Right kidney (tissue), 1 donor: ENCODE measurements around the gene ABTB1.
"Not testable (repeated sequence)": the region's sequence is repeated elsewhere in the genome, so short reads cannot be mapped to it uniquely, and the experiment has no call there.

ENCODE experiments used
- DNase-seq: peaks from one replicate; pipeline ENCODE4 v3.0.0-alpha.2; 2016

ABTB1 gene

DNA sequence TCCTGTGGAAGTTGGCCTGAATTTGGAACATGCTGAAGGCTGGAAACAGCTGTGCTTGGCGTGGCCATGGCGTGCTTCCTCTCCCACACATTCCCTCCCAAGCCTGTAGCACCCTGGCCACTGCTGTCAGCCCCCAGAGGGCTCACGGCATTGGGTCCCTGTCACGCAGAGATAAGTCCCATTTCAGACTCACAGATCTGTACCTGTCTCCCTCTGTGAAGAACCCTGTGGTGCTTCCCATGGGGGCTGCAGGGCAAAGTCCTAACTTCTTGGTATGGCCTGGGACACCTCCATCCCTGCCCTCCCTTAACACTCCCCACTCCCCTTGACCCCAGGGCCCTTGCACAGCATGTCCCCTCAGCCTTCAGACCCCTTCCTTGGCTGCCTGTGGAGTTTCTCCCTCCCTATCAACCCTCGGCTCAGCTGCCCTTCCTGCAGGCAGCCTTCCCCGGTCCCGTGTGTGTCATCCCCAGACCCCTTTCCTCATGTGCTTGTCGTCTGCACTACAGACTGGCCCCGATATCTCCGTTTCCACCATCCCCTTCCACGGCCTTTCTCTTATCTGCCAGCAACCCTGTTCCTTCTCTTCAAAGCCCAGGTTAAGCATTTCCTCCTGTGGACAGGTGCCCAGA lies 28.6 kb downstream of the ABTB1 start:
- no peak for DNase-seq

DNA sequence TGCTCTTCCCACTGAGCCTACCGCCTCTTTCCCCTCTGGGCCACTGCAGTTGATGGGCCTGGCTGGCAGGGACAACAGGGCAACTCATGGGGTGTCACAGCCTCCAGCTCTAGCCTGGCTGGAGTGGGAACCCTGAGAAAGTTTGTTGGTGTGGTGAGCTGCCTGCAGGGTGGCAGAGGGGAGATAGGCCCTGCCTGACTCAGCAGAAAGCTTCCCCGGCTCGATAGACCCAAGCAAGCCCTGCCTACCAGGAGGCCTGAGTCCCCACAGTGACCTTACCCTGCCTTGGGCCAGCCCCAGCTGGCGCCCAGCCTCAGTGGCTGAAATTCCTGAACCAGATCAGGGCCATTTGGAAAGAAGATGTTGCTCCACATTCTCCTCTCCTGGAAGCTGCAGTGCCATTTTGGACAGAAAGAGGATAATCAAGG lies 29.4 kb downstream of the ABTB1 start:
- DNase-seq = no peak

DNA sequence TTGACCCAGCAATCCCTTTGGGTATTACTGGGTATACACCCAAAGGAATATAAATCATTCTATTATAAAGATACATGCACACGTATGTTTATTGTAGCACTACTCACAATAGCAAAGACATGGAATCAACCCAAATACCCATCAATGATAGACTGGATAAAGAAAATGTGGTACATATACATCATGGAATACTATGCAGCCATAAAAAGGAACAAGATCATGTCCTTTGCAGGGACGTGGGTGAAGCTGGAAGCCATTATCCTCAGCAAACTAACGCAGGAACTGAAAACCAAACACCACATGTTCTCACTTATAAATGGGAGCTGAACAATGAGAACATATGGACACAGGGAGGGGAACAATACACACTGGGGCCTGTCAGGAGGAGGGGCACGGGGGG lies 32.1 kb downstream of the ABTB1 start:
- DNase-seq = not testable (repeated sequence)

DNA sequence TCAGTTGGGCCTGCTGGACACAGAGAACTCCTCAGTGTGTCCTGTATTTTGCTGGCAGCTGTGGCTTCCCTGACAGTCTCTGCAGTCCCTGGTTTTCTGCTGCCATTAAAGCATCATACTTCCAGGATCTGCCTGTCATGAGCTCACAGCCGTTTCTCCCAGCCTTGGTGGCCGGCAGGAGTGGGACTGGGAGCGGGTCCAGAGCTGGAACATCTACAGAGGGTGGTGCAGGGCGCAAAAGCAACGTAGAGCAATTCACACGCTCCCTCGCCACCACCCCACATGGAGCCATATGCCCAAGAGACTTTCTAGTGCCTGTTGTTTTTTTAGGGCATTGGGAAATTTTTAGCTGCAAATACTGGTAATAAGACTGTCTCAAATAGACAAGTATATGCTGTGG lies 33.6 kb downstream of the ABTB1 start:
- DNase-seq = no peak

DNA sequence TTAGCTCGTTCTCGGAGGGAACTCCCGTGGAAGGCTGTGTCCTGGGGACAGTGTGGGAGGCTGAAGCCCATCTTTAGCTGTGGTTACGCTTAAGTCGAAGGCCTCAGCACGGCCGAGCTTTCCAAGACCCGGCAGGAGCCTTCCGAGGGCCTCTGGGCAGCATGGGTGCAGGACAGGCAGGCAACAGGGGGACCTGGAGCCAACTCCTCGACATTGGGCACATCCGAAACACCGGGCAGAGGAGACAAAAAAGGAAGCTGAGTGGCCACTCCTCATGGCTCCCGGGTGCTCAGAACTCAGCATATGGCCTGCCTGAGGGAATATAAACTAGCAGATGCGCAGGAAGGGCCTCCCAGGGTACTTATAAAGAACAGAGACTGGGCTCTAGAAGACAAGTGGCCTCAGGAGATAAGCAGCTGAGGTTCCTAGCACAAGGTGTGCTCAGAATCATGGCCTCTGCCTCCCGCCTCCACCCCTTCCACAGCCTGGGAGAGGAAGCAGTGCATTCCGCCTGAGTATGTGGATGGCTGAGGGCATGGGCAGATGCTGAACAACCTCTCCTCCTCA lies 34.1 kb downstream of the ABTB1 start:
- no peak for DNase-seq

DNA sequence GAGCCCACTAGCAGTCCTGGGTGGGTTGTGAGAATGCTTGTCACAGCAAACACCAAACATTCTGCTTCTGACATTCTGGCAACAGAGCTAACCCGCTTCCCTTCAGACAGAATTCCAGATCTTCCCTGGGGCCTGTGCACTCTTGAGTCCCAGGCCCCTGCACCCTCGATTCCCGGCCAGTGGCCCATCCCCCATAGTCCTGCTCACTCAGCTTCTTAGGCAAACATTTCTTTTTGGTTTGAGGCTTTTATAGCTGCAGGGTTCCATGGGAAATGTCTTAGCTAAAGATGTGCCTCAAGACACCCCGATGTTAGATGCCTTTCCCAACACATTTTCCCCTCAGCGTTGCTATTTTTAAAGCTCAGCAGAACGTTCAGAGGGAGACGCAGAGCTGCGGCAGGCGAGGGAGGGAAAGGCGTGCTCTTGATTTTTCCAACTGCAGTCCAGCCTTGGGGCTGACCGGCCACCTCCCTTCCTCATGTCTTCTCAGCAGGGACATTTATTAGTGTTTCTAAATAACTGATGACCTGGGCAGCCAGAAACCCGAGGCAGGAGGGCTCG lies 35.2 kb downstream of the ABTB1 start:
- no peak for DNase-seq

DNA sequence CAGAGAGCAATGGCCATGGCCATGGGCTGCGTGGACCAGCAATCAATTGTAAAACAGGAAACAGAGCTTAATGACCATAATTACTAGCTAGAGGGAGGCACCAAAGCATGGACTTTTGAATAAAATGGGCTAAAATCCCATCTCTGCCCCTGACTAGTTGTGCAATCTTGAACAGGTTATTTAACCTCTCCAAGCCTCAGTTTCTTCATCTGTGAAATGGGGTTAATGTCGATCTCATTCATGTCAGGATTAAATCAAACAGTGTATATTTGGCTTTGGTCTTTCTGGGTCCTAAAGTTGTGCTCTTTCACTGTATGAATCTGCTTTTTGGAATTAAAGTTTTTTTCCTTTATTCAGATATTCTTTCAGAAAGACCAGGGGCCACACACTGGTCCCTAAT lies 36.1 kb downstream of the ABTB1 start:
- no peak for DNase-seq

DNA sequence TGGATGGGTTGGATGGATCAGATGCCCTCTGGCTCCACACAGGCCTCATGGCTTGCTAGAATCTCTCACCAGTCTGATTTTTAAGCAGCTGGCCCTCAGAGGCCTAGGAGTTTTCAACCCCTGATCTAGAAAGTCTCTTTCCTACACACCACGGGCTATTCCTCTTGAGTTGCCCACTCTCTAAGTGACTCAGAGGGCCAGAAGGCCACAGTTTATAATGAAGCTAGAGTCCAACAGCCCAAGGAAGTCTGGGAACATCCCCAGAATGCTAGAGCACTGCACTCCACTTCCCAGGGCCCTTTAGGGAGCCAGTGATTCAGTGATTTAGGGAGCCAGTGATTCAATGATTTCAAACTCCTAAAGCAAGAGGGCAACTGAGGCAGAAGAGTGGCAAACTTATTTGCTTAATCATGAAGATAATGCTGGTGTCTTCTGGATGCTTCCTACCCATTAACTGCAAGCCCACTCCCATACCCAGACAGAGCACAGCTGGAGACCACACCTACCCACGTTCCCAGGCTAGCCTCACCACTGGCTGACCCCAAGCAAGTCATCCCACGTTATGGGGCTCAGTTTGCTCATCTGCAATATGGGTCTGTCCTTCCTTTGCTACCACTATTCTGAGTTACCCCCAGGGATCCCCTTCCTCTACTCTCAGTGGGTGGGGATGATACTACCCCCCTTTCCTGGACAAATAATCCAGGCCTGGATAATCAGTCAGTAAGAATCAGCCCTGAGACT lies 36.7 kb downstream of the ABTB1 start:
- DNase-seq = no peak

DNA sequence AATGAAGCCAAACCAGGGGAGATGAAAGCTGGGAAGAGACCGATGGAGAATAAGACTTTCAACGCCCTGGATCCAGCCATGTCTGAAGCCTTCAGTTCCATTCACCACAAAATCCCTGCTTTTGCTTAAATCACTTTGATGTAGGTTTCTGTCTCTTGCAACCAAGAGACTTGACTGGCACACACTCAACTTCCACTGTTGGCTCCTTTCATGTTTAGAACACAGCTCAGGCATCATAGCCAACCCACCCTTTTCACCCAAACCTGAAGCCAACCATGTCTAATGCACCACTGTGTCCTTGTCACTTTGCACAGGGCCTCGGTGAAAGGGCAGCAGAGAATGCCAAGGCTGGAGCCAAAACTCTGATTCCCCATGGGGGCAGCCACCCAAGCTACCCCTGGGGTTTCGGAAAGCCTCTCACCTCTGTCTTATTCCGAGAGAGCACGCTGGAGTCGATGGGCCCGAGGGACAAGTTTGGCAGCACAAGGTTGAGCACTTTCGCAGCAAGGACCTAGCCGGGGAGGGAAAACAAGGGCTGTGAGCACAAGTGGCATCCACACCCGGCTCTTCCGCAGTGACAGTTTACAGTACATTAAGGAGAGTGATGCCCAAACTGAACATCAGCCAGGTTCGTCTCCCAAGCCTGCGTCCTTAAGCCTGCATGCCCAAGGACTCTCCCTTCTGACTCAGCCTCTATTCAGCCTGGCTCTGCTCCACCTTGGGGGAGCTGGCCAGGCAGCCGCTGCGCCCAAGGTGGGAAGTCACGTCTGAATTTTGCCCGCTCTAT lies 37.6 kb downstream of the ABTB1 start:
- DNase-seq = no peak

DNA sequence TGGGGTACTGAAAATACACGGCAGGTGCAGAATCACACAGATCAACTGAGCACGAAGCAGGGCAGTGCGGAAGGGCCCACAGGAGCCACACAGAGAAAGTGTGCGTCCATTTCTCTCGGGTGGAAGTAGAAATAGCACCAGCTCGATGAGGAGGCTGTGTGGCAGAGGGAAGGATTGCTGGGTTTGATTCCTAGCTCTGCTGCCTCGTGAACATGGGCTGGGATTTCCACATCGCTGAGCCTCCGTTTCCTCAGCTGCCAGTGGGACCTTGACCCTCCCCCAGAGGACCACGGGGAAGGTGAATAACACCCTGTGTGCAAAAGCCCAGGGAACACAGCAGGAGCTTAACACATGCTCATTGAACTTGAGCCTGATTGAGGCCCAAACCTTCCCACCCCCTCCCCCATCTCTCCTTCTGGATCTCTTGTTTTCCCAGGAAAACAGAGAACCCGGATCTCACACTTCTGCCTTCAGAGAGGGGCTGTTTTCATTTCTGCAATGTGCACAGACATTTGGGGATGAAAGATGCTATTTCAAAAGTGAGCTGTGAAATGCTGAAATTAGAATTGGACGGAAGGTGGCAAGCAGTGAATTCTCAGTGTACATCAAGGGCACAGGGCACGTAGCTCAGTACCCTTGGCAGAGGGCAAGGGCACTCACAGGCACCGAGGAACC lies 38.4 kb downstream of the ABTB1 start:
- DNase-seq = no peak

DNA sequence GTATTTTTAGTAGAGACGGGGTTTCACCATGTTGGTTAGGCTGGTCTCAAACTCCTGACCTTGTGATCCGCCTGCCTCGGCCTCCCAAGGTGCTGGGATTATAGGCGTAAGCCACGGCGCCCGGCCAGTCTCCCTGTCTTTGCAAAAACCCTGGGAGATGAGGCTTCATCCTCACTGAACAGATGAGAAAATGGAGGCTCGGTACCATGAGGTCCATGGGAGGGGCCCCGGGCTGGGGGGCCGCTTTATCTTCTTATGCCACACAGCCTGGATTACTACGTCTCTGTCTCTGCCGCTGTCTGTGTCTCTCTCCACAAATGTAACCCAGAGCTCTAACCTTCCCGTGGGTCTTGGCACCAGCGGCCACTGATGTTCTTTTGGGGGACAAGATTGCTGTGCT lies 39.1 kb downstream of the ABTB1 start:
- no peak for DNase-seq

DNA sequence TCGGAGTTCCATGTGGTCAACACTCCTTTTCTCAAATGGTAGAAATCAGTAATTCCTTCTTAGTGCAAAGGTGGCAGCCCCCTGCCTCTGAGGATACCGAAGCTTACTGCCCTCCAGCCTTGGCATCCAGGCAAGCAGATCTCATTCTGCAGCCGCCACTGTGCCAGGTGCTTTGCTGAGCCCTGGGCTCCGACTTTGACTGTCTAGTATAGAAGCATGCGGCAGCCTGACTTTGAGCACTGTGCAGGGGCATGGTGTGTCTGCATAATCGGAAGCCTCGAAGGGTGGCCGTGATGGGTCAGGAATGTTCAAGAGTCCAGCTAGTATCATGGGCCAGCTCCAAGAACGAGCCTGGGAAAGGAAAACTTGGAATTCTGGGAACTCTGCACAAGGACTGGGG lies 39.7 kb downstream of the ABTB1 start:
- DNase-seq = no peak

DNA sequence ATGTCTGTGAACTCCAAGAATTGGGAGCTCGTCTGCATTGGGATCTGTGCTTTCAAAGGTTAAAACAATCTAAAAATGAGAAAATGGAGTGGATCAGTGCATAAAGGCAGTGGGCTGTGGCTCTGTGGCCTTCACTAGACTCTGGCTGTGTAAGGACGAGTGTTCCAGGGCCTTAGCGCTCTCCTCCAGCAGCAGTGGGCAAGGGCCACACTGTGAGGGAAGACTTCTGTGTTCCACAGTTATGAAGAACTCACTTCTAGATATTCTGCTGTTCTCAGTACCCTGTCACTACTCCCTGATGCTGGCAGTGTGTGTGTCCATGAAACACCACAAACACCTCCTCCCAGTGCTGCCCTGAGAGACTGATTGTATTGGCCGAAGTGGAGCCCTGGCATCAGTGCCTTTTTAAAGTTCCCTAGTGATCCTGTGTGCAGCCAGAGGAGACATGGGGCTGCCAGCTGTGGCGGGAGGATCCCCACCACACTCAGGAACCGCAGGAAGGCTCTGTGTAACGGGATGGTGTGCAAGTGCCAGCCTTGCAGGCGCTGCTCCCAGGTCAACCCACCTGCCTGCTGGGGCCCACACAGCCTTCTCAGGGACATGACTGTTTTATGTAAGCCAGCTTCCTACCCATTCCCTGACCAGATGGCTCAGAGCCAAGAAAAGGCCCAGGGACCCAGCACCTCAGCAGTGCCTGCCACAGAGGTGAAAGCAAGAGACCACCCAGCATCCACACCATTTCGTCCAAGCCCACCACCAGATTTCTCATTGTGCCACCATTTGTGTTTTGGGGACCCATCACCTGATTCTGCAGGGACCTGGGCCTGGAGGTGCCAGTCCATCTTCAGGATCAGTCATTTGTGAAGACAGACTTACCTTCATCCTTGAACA lies 40.4 kb downstream of the ABTB1 start:
- DNase-seq = no peak

DNA sequence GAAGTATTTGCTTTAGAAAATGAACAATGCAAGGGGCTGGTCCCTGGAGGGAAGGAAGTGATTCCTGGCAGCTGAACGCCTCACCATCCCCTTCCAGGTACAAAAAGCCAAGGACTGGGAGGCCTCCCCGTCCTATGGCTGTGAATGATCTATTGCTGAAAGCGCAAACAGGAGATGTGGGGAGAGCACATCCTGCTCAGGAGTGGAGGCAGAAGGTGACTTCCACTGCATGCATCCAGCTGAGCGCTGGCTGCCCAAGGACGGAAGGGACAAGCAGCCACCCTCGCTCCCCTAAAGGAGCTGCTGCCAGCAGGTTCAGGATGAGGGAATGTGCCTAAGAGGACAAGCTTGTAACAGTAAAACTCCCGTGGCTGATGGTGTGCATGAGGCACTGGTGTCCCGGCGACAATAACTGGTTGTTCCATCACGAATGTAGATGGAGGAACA lies 41.4 kb downstream of the ABTB1 start:
- DNase-seq = no peak

DNA sequence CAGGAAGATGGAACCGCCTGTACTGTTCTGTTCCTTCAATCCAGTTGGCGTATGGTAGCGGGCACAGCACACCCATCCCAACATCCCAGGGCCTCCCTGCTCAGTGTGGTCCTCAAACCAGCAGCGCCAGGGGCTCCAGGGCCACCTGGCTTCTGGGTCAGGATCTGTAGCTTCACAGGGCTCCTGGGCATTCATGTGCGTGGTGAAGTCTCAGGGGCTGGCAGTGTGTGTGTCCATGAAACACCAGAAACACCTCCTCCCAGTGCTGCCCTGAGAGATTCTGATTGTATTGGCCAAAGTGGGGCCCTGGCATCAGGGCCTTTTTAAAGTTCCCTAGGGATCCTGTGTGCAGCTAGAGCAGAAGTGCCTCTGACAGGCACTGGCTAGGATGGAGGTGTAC lies 42.1 kb downstream of the ABTB1 start:
- no peak for DNase-seq

DNA sequence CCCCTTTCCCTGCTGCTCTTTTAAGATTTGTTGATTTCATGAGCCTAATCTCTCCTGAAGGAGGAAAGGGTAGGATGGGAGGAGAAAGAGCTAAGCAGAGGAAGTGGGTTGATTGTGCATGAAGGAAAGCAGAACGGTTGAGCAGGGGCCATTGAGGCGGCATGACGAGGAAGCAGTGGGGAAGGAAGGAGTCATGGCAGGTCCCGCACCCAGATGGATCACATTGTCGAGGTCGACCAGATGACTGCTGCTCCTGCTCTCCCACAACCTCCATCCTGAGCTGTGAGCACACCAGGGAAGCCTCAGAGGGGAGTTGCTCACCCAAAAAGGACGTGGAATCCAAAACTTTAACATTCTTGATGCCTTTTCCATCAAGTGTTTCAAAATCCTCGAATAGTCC lies 42.8 kb downstream of the ABTB1 start:
- DNase-seq = no peak

DNA sequence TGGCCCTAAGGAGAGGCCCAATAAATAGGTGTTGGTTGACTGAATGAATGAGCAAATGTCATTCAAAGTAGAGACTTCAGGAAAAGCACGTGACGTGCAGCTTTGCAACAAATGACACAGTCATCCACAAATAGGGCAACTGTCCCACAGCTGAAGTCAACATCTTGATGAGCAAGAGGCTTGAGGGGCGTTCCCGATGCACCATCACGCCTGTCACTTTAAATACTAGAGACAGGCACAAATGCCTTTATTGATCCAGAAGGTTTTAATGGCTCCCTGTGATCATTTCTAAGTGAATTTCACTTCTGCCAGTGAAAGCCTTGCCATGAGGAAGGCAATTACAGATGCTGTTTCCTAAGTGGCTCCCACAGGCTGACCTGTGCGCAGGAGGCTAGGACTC lies 43.6 kb downstream of the ABTB1 start:
- no peak for DNase-seq

DNA sequence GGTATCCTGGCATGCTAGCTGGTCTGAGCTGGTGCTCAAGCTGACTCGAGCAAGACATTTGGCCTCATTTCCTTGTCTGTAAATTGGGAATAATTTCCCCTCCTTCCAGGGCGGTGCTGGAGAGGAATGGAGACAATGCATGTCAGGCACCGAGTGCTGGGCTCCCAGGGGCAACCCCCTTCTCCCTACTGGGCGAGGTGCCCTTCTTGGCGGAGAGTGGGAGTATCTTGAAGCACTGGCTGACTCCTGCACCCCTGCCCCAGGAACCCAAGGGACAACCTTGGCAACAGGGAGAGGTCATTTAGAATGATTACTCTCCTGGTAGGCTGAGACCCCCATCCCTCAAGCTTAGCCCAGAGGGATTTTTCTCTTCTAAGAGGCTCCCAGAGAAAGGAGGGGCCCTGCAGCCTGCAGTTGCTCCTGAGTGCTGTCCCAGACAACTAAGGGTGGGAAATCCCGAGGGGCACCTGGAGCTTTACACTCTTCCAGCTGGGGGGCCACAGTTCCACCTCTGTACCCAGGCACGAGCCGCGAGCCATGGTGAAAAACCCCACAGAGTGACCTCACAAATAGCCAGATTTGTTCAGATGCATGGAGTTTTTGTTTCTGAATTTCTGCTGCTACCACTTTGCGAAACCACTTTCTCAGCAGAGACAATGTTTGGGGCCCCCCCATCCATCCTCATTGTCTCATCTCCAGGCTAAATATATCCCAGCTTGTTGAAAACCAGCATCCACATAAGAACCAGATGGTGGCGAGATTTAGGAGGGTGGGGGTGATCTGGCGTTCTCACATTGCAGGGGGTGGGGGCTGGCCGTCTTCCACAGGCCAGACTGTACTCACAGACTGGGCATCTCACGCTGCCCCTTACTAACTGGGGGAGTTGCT lies 44.8 kb downstream of the ABTB1 start:
- DNase-seq = no peak

DNA sequence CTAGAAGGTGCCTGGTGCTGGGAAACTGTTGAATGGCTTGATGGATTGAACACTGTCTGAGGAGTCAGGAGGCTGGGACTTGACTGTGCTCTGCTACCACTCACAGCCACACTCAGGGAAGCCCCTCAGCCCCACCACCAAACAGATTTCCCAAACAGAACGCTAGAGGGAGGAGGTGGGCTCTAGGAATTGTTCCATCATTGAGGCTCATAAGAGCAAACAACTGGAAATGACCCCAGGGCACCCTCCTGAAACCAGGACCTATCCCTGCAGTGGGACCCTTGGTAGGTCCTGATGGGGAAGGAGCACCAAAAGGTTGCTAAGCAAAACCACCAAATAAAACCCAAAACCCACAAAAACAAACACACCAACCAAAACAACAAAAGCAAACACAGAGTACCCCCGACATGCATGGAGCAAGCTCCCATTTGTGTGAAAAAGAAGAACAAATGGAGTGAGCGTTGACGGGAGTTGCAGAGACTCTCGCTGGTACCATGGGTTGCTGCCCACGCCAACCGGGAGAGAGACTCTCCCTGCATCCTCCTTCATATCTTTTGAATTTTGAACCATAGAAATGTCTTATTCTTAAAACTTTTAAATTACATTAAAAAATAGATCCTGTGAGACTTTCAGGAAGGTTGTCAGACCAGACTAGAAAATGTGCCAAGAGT lies 45.6 kb downstream of the ABTB1 start:
- DNase-seq = no peak

DNA sequence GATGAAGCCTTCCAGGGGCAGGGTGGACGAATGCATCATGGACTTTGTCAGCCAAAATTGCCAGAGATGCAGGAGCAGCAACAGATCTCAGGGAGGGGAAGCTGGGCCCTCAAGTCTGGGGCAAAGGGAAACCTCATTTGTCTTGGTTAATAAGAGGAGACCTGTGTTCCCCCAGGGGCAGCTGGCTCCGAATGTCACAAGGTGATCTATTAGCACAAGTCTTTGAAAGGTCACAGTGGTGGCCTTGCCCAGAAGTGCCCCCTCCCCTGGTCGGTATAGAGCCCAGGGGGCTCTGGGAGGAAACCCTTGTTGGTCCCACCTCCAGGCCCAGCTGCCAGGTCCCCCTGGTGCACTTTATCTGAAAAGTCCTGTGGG lies 46.2 kb downstream of the ABTB1 start:
- no peak for DNase-seq
